GM12875 (cell line): ENCODE measurements around the gene AATK.
A peak's percentile ranks its signal among the peaks of the same experiment; 100 is the strongest.

Experiments
- H3K4me3 ChIP-seq: one replicate; pipeline ENCODE4 v1.5.1; 2011; ENCODE audit warnings: low read depth, low read length, control low read depth
- TF ChIP-seq, protein P1 (sequence below): IDR thresholded peaks from 2 replicates; pipeline ENCODE4 v1.5.1; 2011; ENCODE audit warnings: low read depth, mild to moderate bottlenecking, control low read depth, inconsistent platforms, low read length, moderate library complexity, borderline replicate concordance; ENCODE audit not compliant: insufficient read depth

The AATK gene

GRCh38 chr17:81166033-81166492 lies at the start of gene AATK:
AATK (minus strand) TSS chr17:81166221; CDS start chr17:81165992, 229 bp downstream.
- no peak within 1 kb of the TSS for H3K4me3 ChIP-seq

DNA sequence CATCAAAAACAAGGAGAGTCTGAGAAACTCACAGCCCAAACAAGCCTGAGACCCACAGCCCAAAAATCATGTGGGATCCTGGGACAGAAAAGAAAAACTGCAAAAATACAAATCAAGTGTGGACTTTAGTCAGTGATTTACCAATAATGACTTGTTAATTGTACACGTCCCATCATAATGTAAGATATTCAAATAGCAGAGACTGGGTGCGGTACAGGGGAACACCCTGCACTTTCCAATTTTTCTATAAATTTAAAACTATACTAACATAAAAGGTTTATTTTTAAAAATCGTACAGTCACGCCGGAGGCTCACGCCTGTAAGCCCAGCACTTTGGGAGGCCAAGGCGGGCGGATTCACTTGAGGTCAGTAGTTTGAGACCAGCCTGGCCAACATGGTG lies 48.0 kb upstream of the AATK start:
- TF ChIP-seq, protein P1, sequence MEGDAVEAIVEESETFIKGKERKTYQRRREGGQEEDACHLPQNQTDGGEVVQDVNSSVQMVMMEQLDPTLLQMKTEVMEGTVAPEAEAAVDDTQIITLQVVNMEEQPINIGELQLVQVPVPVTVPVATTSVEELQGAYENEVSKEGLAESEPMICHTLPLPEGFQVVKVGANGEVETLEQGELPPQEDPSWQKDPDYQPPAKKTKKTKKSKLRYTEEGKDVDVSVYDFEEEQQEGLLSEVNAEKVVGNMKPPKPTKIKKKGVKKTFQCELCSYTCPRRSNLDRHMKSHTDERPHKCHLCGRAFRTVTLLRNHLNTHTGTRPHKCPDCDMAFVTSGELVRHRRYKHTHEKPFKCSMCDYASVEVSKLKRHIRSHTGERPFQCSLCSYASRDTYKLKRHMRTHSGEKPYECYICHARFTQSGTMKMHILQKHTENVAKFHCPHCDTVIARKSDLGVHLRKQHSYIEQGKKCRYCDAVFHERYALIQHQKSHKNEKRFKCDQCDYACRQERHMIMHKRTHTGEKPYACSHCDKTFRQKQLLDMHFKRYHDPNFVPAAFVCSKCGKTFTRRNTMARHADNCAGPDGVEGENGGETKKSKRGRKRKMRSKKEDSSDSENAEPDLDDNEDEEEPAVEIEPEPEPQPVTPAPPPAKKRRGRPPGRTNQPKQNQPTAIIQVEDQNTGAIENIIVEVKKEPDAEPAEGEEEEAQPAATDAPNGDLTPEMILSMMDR, result no peak

More at GRCh38 chr17:81166033-81166492, at the start of gene AATK:
- TF ChIP-seq, protein P1, result no peak

GRCh38 chr17:81212365-81212764 lies 46.3 kb upstream of the AATK start:
- TF ChIP-seq, protein P1, result no peak
- no peak overlapping the region for H3K4me3 ChIP-seq

More for the DNA sequence above, 48.0 kb upstream of the AATK start:
- H3K4me3 ChIP-seq, result no peak overlapping the region

DNA sequence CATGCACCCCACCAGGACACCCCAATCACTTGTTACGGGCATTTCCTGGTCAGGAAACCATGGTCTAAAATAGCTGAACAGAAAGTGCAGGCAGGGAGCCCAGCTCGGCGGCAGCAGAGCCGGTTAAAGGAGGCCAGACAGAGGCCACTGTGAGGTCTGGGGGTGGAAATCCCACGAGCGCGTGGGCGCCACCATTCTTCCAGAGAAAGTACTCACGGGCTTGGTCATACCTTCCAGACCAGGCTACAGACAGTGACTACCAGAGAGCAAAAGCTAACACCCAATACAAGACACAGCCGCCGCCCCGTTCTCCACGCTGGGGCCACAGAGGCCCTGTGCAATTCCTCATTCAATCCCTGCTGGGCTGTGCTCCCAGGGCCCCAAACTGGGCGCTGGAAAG lies 44.8 kb upstream of the AATK start:
- peak overlapping the region; percentile 5 for H3K4me3 ChIP-seq
- TF ChIP-seq, protein P1, result no peak

GRCh38 chr17:81210466-81210865 lies 44.4 kb upstream of the AATK start:
- TF ChIP-seq, protein P1, result no peak
- no peak overlapping the region for H3K4me3 ChIP-seq

GRCh38 chr17:81209141-81209540 lies 43.1 kb upstream of the AATK start:
- TF ChIP-seq, protein P1, result no peak
- H3K4me3 ChIP-seq, result no peak overlapping the region

GRCh38 chr17:81208651-81209050 lies 42.6 kb upstream of the AATK start:
- no peak overlapping the region for H3K4me3 ChIP-seq
- TF ChIP-seq, protein P1, result no peak
